DMS 273 (cell line): Measurements from ENCODE around the gene SELENON.

Experiments used
- DNase-seq: peaks from one replicate; lab custom pipeline; 2025; ENCODE audit not compliant: unreplicated experiment; lab: John Stamatoyannopoulos, UW

Gene SELENON

DNA sequence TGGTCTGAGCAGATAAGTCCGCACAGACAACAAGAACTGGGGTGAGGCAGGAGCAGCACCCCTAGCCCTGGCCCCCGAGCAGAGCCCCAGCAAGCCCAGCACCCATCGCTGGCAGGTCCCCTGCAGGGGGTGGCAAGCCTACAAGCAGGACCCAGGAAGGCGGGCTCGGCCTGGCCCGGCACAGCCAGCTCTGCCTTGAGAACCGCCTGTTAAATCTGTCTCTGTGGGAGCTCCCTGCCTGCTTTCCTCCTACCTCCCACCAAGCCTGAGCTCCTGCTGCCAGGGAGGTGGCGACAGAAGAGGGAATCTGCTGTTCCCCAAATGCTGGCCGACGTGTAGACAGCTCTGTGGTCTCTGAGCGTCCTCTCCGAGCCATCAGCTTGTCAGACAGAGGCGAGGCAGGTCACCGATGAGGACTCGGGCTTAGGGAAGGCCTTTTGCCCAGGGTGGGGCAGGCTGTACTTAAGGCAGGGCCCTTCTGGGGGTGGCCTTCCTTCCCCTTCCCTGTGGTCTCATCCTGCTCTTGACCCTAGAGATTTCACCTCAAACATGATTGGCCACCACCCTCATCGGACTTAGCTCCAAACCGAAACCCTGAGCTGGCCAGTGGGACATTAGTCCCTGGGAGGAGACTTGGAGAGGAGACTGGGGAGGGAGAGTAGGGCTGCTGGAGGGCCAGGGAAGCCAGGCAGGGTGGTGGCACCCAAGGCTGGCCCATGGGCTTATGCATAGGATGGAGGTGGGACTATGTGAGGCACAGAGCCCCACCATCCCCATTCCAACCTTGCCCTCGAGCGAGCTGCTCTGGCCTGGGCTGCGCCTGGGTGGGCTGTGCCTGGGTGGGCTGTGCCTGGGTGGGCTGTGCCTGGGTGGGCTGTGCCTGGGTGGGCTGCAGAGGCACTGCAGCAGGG is 7.7 kb downstream of the SELENON start:
- DNase-seq: no peak

DNA sequence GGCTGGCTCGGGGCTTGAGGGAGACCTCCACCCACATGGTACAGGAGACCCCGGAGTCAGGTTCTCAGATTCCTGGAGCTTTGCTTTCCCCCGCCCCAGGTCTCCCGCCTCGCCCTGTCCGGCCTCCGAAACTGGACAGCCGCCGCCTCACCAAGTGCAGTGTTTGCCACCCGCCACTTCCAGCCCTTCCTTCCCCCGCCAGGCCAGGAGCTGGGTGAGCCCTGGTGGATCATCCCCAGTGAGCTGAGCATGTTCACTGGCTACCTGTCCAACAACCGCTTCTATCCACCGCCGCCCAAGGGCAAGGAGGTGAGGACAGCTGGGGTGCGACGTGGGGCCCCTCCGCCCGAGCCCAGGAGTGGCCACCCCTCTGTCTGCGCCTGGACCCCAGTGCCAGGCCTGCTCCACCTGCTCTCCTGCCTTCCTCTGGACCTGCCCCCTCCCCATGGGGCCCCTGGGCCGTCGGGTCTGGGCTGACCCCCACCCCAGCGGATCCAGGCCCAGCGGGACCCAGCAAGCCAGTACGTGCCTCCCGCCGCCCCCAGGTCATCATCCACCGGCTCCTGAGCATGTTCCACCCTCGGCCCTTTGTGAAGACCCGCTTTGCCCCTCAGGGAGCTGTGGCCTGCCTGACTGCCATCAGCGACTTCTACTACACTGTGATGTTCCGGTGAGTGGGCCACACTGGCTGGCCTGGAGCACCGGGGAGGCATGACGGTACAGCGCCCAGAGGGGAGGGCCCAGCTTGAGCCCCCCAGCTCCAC is 8.7 kb downstream of the SELENON start:
- no peak for DNase-seq

DNA sequence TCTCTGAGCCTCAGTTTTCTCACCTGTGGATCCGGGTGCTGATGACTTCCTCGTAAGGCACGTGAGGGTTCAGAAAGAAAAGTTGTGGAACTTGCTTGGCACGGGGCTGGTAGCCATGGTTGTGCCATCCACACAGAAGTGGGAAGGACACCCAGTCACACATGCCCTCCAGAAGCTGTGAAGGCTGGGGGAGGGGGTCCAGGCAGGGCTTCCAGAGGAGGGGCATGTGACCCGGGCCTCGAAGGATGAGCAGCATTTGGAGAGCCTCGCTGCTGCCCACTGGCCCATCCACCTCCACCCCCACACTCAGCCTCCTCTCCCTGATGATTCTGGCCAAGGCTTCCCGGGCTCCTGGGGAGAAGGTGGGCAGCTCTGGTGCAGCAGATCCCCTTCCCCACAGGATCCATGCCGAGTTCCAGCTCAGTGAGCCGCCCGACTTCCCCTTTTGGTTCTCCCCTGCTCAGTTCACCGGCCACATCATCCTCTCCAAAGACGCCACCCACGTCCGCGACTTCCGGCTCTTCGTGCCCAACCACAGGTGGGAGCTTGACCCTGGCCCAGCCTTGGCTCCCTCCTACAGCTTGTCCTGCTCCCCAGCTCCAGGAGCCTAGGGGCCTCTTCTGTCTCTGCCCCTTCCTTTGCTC is 9.4 kb downstream of the SELENON start:
- DNase-seq: no peak

DNA sequence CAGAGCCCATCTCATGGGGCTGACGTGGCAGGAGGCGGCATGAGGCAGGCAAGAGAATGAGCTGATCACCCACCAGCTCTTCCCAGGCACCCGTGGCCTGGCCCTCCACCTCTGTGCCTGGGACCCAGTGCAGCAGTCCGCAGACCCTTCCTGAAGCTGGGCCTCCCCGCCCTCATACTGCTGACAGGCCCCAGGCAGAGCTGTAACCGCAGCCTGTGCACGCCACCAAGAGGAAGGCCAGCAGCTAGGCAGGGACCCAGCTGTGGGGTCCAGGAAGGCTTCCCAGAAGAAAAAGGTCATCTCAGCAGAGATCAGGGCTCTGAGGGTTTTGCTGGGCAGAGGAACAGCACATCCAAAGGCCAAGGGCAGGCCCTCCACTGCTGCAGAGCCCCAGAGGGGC is 9.9 kb downstream of the SELENON start:
- peak; percentile 50 for DNase-seq

DNA sequence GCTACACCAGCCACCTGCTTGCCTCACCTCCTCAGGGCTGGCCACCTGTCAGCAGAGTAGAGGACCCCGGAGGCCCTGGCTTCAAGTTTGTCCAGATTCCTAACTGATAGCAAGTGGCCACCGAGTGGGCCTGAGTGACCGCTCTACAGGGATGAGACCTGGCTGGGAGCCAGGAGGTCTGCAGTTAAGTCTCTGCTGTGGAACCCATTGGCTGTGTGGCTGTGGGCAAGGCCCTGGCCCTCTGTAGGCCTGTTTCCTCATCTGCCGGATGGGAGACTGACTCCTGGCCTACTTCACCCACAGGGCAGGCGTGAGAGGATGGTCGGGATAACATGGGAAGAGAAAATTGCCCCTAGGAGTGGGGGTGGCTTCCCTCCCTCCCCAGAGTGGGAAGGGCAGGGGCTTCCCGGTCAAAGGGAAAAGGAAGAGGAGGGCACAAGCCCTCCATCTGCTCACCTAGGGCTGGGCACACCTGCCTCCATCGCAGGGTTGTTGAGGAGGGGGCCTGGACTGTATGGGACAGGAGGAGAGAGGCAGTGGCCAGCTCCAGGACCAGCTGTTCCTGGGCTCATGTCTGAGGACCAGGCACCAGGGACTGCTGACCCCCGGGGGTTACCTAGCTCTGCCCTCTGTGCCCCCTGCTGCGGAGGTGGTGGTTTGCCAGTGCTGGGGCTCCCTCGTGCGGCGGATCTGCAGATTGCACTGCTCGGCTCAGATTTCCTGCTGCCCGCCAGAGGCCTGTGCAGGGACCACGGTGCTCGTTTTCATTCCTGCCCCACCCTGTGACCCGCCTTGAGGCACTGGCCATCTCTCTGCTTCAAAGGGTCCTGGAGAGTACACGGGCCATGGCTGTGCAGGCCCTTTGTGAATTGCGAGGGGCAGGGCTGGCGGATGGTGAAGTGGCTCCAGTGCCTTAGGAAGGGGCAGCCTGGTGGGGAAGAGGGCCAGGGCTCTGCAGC is 10.6 kb downstream of the SELENON start:
- peak; percentile 80 for DNase-seq

DNA sequence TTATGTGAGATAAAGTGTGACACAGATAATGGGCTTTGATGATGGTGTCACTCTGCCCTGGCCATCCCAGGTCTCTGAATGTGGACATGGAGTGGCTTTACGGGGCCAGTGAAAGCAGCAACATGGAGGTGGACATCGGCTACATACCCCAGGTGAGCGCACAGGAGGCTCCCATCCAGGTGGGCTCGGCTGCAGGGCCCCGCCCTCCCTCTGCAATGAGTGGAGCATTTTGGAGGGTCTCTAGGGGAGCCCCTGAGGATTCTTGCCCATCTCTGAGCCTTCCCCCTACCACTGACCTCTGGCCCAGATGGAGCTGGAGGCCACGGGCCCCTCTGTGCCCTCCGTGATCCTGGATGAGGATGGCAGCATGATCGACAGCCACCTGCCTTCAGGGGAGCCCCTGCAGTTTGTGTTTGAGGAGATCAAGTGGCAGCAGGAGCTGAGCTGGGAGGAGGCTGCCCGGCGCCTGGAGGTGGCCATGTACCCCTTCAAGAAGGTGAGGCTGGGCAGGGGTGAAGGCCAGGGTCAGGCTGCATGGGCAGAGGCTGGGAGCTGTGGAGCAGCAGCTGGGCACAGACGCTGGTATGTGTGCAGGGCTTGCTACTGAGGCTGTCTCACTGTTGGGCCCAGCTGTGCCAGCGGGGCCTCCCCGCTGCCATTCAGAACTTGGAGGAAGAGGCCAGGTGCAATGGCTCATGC is 11.5 kb downstream of the SELENON start:
- DNase-seq: no peak

DNA sequence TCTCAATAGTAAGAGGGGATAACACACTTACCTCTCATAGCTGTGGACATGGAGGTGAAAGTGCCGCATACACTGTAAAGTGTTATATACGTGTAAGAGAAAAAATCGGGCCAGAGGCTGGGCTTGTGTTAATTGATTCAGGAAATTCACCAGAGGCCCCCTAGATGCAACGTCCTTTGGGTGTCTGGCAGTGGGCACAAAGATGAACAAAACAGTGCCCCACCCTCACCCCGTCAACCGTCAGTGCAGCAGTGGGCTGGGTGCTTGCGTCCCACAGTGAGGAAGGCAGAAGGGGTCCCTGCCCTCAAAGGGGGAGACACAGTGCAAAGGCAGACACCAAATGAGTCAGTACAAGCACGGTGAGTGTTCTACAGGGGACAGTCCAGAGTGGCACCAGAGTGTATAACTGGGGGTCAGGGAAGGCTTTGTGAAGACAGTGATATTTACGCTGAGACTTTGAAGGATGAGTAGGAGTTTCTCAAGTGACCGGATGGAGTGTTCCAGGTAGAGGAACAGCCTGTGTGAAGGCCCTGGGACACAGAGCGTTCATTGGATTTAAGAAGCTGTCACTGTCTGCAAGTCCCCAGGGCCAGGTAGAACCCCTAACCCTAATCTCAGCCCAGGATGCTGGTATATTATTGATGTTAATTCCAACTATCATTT is 13.2 kb downstream of the SELENON start:
- DNase-seq: no peak

DNA sequence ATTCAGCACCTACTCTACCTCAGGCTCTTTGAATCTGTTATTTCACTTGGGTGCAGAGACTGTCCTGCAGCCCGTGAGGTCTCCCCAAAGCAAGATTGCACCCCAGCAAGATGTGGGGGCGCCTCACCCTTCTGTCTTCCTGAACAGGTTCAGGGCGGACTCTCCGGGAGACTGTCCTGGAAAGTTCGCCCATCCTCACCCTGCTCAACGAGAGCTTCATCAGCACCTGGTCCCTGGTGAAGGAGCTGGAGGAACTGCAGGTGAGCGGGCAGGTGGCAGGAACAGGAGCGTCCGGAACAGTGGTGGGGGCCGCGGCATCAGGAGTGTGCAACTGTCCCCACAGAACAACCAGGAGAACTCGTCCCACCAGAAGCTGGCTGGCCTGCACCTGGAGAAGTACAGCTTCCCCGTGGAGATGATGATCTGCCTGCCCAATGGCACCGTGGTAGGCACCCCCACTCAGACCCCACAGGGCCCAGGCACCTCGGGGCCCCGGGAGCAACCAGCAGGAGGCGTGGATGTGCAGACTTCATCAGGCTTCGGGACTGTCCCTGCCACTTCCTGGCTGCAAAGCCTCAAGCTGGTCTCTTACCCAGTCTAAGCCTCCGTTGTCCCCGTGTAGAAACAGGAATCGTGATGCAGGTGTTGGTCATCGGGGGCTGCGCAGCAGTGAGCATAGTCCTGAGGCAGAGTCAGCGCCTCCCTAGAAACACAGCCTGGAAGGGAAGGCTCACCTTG is 13.9 kb downstream of the SELENON start:
- DNase-seq: no peak

DNA sequence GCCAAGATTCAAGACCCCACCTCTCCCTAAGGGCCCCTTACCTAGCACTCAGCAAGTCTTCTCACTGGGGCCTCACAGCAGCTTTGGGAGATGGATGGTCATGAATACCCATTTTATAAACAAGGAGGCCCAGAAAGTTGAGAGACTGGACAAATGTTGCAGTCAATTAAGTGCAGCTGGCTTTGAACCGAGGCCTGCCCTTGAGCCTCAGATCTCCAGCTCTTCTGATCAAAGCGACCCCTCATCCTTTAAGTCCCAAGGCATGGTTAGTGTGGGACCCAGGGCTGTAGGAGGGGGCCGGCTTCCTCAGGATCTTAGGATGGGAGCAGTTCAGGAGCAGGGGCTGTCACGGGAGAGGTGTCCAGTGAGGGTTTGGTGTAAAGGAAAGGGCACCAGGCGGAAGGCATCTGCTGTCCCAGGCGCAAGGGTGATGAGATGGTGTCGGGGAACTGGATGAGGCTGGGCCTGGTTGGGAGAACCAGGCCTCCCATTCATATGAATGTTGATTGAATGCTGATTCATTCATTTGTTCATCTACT is 14.6 kb downstream of the SELENON start:
- no peak for DNase-seq

DNA sequence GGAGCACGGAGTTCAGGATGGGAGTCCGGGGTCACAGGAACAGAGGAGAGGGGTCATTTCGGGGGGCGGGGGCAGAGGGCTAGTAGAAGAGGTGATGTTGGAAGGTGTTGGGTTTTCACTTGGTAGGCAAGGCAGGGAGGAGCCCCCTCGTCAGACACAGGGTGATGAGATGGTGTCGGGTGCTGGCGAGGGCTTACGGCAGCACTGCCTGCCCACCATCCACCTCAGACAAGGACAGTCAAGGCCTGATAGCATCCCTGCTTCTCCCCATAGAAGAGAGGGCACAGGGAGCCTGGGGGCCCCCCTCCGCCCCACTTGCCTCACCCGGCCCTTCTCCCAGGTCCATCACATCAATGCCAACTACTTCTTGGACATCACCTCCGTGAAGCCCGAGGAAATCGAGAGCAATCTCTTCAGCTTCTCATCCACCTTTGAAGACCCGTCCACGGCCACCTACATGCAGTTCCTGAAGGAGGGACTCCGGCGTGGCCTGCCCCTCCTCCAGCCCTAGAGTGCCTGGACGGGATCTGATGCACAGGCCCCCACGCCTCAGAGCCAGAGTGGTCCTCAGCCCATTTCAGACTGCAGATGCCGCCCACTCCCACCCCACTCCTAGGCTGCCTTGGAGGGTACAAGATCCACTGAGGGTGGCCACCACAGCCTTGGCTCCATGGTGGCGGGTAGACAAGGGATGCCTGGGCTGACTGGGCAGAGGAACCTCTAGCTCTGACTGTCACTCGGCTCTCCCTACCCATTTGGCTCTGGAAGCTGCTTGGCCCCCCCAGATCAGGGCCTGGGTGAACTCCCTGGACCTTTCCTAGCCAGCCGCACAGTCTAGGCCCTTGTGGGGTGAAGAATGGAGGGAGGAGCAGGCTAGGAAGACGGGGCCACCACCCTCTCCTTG is 15.5 kb downstream of the SELENON start:
- DNase-seq: no peak

DNA sequence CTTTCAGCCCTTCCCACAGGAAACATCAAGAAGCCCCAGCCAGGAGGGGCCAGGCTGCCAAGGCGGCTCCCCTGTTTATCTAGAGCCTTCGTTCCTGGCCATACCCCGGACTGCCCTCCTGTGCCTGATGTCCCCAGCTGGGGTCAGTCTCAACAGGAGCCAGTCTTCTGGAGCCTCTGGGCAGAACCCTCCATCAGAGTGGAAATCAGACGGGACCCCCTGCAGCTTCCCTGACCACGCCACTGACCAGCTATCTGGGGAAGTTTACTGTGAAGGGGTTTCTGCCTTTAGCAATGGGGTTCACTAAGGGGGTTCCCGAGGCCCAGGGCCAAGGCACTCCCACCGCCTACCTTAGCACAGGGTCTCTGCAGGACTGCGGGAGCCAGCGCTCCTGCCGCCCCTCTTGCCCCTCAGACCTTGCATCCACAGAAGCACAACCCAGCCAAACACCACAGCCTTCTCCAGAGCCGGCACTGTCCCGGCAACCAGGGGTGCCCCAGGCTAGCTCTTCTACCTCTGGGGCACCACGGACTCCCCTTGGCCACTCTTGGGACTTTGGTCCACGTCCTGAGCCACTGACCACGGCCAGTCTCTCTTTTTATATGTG is 16.2 kb downstream of the SELENON start:
- no peak for DNase-seq

DNA sequence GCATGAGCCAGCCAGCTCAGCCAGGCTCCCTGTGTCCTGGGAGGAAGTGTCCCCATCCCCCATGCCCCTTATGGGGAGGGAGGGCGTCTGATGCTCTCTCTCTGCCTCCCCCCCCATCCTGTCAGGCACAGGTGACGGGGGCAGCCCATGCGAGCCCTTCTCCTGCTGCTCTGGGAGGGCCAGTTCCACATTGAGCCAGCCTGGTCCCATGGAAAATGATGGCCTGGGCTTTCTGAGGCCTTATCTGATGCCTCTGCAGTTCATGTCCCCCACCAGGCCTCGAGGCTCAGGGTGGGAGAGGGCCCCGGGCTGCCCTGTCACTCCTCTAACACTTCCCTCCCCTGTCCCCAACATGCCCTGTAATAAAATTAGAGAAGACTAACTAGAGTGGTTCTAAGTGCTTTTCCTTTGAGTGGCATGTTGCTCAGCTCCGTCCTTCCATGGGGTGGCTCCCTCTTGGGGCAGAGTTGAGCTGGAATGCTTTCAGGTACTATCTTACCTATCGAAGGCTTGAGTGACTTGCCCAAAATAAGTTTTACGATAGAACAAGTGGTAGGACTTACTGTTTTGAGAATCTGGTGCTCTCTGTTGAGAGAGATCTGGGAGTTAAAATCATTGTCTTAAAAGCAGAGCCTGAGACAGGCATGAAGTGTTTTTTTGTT is 18.0 kb downstream of the SELENON start:
- peak; percentile 33 for DNase-seq

DNA sequence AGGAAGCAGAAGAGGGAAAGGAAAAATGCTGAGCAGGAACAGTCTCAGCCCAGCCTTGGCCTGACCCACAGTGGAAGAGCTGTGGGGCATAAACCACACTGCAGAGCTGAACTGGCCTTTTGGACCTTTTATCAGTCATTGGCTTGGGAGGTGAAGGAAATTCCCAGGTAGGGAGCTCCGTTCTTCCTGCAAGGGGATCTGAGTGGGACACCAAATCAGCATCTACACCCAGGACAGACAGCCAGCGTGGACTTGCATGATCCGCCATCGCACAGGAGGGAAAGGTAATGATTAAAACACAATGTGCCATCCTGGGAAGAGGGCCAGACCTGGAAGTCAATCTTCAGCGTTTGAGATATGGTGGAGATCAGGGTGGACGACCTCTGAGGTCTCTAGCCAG is 18.6 kb downstream of the SELENON start:
- no peak for DNase-seq

DNA sequence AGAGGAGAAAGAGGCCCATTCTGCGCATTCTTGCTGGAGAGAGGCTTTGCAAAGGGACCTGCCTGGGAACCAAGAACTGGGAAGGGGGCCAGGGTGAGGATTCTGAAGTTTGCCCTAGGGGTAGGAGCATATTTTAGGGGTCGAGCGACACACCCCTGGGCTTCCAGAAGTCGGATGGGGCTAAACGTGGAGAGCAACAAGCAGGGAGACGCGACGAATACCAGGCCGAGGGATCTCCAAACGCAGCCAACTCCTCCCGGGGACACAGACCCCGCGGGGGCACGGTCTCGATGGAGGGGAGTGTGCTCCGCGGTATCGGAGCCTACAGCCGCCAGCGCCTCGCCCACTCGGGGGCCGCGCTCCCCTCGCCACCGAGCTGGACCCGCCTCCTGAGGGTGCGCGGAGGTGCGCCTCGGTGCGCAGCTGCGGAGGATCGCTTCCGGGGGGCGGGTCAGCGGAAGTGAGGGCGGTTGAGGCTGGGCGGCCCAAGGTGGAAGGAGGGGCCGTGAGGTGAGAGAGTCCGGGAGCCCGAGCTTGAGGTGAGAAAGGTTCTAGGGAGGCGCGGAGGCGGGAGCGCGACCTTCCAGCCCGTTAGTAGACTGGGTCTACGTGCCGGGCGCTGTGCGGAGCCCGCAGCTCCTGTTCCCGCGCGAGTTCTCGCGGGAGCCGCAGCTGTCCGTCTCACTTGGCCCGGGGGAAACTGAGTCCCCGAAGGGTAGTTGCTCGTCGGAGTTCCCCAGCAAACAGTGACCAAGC is 19.7 kb downstream of the SELENON start, which contains the start of gene MTFR1L:
Gene MTFR1L (plus strand): TSS at position 464 of the 756 bp plus-strand sequence. CDS start 3,151 bp downstream, outside the sequence.
- DNase-seq: peak; percentile 92

DNA sequence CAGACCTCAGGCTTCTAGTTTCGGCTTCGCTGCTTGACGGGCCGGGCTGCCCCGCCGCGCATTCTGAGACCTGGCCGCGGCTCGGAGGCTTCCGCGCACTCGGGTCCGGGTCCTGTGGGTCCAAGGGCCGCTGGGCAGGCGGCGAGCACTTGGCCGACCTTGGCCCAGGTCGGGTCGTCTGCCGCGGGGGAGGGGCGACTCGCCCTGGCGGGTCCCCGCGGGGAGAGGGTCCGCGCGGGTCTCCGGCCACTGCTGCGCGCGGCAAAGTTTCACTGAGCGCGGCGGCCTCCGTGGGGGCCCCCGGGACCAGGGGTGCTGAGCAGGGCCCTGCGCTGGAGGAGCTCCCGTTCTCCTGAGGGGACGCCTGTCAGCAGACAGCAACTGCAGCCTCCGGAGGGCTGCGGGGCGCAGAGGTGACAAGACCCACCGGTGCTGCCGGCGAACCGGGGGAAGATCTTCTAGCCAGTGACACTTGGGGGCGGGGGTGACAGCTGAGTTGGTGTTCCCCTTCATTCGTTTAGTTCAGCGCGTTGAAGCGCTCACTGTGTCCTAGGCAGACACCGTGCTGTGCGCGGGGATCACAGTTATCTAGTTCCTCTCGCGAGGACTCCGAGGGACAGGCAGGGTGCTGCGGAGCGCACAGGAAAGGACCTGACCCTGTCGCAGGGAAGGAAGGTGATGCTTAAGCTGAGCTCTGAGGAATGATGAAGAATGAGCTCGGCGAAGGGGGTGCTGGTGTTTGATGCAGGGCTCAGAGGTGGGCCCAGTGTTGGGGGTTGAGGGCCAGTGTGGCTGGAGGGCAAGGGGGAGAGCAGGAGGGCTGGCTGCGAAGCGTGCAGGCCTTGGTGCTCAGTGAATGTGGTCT is 20.5 kb downstream of the SELENON start:
- peak; percentile 76 for DNase-seq
